ENCODE measurements around the gene STAC3.

STAC3 gene

DNA sequence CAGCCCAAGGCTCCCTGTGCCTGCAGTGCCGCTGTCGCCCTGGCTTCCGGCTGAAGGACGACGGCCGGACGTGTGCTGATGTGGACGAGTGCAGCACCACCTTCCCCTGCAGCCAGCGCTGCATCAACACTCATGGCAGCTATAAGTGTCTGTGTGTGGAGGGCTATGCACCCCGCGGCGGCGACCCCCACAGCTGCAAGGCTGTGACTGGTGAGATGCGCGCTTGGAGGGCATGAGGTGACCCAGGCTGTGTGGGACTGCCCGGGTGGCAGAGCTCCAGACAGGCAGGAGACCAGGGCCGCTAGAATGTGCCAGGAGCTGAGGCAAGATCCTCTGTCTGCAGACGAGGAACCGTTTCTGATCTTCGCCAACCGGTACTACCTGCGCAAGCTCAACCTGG, 54.0 kb downstream of the STAC3 start:
- Mint-ChIP-seq H3K36me3 (ENCODE audit: low read depth) (no peaks in the 10 kb centered on the region), H3K4me3 (no peak overlapping the region), H3K4me1 (ENCODE audit: low read depth) (no peaks in the 10 kb centered on the region), H3K27me3 (ENCODE audit: low read depth) (no peaks in the 10 kb centered on the region), H3K27ac (no peak overlapping the region), H3K9me3 (no peaks in the 10 kb centered on the region)
- DNase-seq (ENCODE audit: low spot score): no peak

DNA sequence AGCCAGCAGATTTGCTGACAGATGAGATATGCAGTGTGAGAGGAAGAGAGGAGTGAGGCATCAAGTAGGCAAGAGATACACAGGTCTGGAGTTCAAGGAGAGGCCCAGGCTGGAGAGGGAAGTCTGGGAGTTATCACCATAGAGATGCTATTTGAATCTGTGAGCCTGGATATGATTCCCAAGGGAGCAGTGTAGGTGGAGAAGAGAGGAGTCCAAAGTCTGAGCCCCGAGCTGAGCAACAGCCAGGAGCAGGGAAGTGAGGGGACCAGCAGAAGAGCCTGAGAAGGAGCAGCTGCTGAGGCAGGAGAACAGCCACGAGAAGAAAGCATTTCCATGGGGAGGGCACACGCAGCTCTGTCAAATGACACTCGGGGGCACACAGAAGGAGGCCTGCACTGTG, 54.5 kb downstream of the STAC3 start:
- no peak overlapping the region for H3K4me3 Mint-ChIP-seq
- no peaks in the 10 kb centered on the region for H3K36me3 Mint-ChIP-seq (ENCODE audit: low read depth)
- no peaks in the 10 kb centered on the region for H3K9me3 Mint-ChIP-seq
- H3K27me3 Mint-ChIP-seq (ENCODE audit: low read depth): no peaks in the 10 kb centered on the region
- H3K27ac Mint-ChIP-seq: no peak overlapping the region
- no peaks in the 10 kb centered on the region for H3K4me1 Mint-ChIP-seq (ENCODE audit: low read depth)
- no peak for DNase-seq (ENCODE audit: low spot score)

DNA sequence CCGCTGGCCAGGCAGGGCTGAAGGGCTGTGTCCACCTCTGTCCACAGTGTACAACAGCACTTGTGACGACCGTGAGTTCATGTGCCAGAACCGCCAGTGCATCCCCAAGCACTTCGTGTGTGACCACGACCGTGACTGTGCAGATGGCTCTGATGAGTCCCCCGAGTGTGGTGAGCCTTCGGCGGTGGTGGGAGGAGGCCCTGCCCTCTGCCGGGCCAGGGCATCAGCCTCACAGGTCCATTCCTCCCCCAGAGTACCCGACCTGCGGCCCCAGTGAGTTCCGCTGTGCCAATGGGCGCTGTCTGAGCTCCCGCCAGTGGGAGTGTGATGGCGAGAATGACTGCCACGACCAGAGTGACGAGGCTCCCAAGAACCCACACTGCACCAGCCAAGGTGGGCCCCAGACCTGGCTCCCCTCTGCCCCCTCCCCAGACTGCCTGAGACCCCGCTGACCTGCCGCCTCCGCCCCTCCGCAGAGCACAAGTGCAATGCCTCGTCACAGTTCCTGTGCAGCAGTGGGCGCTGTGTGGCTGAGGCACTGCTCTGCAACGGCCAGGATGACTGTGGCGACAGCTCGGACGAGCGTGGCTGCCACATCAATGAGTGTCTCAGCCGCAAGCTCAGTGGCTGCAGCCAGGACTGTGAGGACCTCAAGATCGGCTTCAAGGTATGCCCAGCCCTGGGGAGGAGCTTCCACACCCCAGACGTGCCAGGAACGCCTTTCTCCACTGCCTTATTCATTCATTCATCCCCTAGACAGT, 55.2 kb downstream of the STAC3 start:
- DNase-seq (ENCODE audit: low spot score): no peak
- no peak overlapping the region for H3K27ac Mint-ChIP-seq
- H3K9me3 Mint-ChIP-seq: no peaks in the 10 kb centered on the region
- no peaks in the 10 kb centered on the region for H3K27me3 Mint-ChIP-seq (ENCODE audit: low read depth)
- H3K36me3 Mint-ChIP-seq (ENCODE audit: low read depth): no peaks in the 10 kb centered on the region
- no peaks in the 10 kb centered on the region for H3K4me1 Mint-ChIP-seq (ENCODE audit: low read depth)
- no peak overlapping the region for H3K4me3 Mint-ChIP-seq

DNA sequence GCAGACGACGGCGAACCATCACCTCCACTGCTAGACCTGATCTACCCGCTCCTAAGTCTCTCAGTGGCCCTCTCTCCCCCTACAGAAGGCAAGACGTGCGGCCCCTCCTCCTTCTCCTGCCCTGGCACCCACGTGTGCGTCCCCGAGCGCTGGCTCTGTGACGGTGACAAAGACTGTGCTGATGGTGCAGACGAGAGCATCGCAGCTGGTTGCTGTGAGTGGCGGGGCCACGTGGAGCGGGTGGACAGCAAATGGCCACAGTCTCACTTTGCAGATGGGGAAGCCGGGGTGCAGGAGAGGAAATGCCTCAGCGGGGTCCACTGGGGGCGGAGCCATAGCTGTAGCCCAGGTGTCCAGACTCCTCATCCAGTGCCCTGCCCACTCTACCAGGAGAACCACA, 55.8 kb downstream of the STAC3 start:
- no peaks in the 10 kb centered on the region for H3K27me3 Mint-ChIP-seq (ENCODE audit: low read depth)
- no peaks in the 10 kb centered on the region for H3K36me3 Mint-ChIP-seq (ENCODE audit: low read depth)
- H3K9me3 Mint-ChIP-seq: no peaks in the 10 kb centered on the region
- no peak overlapping the region for H3K27ac Mint-ChIP-seq
- no peak overlapping the region for H3K4me3 Mint-ChIP-seq
- no peaks in the 10 kb centered on the region for H3K4me1 Mint-ChIP-seq (ENCODE audit: low read depth)
- no peak for DNase-seq (ENCODE audit: low spot score)

DNA sequence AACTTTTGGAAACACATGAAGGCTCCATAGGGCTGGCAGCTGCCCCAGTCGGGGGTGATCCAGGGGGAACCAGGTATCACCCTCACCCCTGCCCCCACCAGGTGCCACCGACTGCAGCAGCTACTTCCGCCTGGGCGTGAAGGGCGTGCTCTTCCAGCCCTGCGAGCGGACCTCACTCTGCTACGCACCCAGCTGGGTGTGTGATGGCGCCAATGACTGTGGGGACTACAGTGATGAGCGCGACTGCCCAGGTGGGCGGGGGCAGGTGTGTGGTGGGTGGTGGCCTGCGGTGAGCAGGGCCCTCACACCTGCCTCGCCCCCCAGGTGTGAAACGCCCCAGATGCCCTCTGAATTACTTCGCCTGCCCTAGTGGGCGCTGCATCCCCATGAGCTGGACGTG, 56.7 kb downstream of the STAC3 start:
- no peak for DNase-seq (ENCODE audit: low spot score)
- H3K27me3 Mint-ChIP-seq (ENCODE audit: low read depth): no peaks in the 10 kb centered on the region
- no peaks in the 10 kb centered on the region for H3K36me3 Mint-ChIP-seq (ENCODE audit: low read depth)
- H3K9me3 Mint-ChIP-seq: no peaks in the 10 kb centered on the region
- no peak overlapping the region for H3K27ac Mint-ChIP-seq
- H3K4me1 Mint-ChIP-seq (ENCODE audit: low read depth): no peaks in the 10 kb centered on the region
- no peak overlapping the region for H3K4me3 Mint-ChIP-seq

DNA sequence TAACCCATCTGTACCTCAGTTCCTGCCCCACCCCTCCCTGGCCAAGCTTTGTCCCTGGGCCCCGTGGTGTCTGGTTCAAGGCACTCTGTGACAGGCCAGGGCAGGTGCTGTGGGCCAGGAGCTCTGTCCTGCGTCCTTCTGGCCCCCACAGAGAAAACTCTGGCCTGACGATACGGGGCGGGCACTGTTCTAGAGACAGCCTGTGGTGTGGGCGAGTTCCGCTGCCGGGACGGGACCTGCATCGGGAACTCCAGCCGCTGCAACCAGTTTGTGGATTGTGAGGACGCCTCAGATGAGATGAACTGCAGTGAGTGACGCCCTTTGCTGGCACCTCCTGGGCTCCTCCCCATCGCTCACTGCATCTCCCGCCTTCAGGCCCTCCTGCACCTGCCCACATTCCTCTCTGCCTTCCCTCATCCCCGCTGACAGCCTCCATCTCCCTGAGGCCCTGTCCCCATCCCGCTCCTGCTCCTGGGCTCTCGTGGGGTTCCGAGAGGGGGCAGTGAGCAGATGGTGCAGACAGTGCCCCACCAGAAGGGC, 57.2 kb downstream of the STAC3 start:
- H3K36me3 Mint-ChIP-seq (ENCODE audit: low read depth): no peaks in the 10 kb centered on the region
- no peaks in the 10 kb centered on the region for H3K9me3 Mint-ChIP-seq
- H3K27me3 Mint-ChIP-seq (ENCODE audit: low read depth): no peaks in the 10 kb centered on the region
- H3K4me1 Mint-ChIP-seq (ENCODE audit: low read depth): no peaks in the 10 kb centered on the region
- DNase-seq (ENCODE audit: low spot score): no peak
- H3K4me3 Mint-ChIP-seq: no peak overlapping the region
- H3K27ac Mint-ChIP-seq: no peak overlapping the region
